Measurements from ENCODE around the gene POP7. TPM values are rescaled to one million over a fixed set of nuclear protein-coding genes. Genes with fewer than 3 reads are reported as not detected.
"Not testable (repeated sequence)": the region's sequence is repeated elsewhere in the genome, so short reads cannot be mapped to it uniquely, and the experiment has no call there.

POP7 gene
- polyA plus RNA-seq, 6 donors from 2014 or later = 25.3 to 41.0 (median 34.6) TPM

GRCh38 chr7:100714725-100715124 lies 8.8 kb downstream of the POP7 start:
- H3K4me3 Mint-ChIP-seq = no peak overlapping the region
- H3K27ac Mint-ChIP-seq = peak overlapping the region in 2 of 6 donors; percentile 26 to 32
- peaks cover 0 to 21% of the 10 kb centered on the region in 2 donors for H3K36me3 Mint-ChIP-seq
- ATAC-seq (ENCODE audit: low read depth in 2 of 2) (no peak), DNase-seq (no peak)
- H3K9me3 Mint-ChIP-seq = peaks cover 10 to 27% (median 17%) of the 10 kb centered on the region in 7 donors
- peaks cover under 1 to 1% (median under 1%) of the 10 kb centered on the region in 3 donors for H3K4me1 Mint-ChIP-seq
- peaks cover 14 to 28% (median 27%) of the 10 kb centered on the region in 3 donors for H3K27me3 Mint-ChIP-seq

GRCh38 chr7:100717073-100717472 lies 11.2 kb downstream of the POP7 start:
- peaks cover 10 to 28% (median 19%) of the 10 kb centered on the region in 7 donors for H3K9me3 Mint-ChIP-seq
- DNase-seq = not testable (repeated sequence)

GRCh38 chr7:100719523-100720278 lies 13.8 kb downstream of the POP7 start:
- peak overlapping the region in 2 of 8 donors; percentile 45 to 66 for H3K4me3 Mint-ChIP-seq
- peaks cover 0 to 21% of the 10 kb centered on the region in 2 donors for H3K36me3 Mint-ChIP-seq
- H3K27me3 Mint-ChIP-seq = peaks cover 42 to 75% (median 70%) of the 10 kb centered on the region in 3 donors
- peaks cover 4 to 8% (median 4%) of the 10 kb centered on the region in 3 donors for H3K4me1 Mint-ChIP-seq
- no peak overlapping the region for H3K27ac Mint-ChIP-seq
- H3K9me3 Mint-ChIP-seq = peaks cover 10 to 28% (median 19%) of the 10 kb centered on the region in 7 donors
- no peak for ATAC-seq (ENCODE audit: low read depth in 2 of 2)
- DNase-seq = no peak

More at GRCh38 chr7:100717073-100717472, 11.2 kb downstream of the POP7 start:
- not testable (repeated sequence) for H3K27ac Mint-ChIP-seq; H3K4me1 Mint-ChIP-seq; ATAC-seq (ENCODE audit: low read depth in 2 of 2)
- Mint-ChIP-seq H3K4me3 (peak overlapping the region in 1 of 8 donors; percentile 24), H3K27me3 (peaks cover 28 to 49% (median 46%) of the 10 kb centered on the region in 3 donors), H3K36me3 (peaks cover 0 to 21% of the 10 kb centered on the region in 2 donors)

GRCh38 chr7:100720279-100720670 lies 14.4 kb downstream of the POP7 start, which contains the start of gene EPO:
Gene EPO (plus strand): TSS chr7:100720468. CDS start chr7:100720981, 513 bp downstream.
- Mint-ChIP-seq H3K27me3 (peaks cover 45 to 76% (median 72%) of the 10 kb centered on the region in 3 donors), H3K9me3 (peaks cover 10 to 28% (median 19%) of the 10 kb centered on the region in 7 donors), H3K27ac (no peak within 1 kb of the TSS), H3K36me3 (peaks cover 0 to 21% of the 10 kb centered on the region in 2 donors), H3K4me3 (peak within 1 kb of the TSS in 2 of 8 donors; percentile 45 to 66), H3K4me1 (peaks cover 7 to 13% (median 8%) of the 10 kb centered on the region in 3 donors)
- DNase-seq (no peak), ATAC-seq (ENCODE audit: low read depth in 2 of 2) (no peak)

- no peak overlapping the region for H3K27ac Mint-ChIP-seq
- peaks cover 8 to 17% (median 9%) of the 10 kb centered on the region in 3 donors for H3K4me1 Mint-ChIP-seq
- no peak for ATAC-seq (ENCODE audit: low read depth in 2 of 2)
These were observed 15.0 kb downstream of the POP7 start for GRCh38 chr7:100720671-100721504.

GRCh38 chr7:100721505-100721812 lies 15.5 kb downstream of the POP7 start:
- DNase-seq = no peak
- no peak overlapping the region for H3K27ac Mint-ChIP-seq
- H3K4me1 Mint-ChIP-seq = peaks cover 8 to 17% (median 9%) of the 10 kb centered on the region in 3 donors
- ATAC-seq (ENCODE audit: low read depth in 2 of 2) = no peak
- peaks cover 0 to 21% of the 10 kb centered on the region in 2 donors for H3K36me3 Mint-ChIP-seq
- peaks cover 47 to 76% (median 72%) of the 10 kb centered on the region in 3 donors for H3K27me3 Mint-ChIP-seq
- peaks cover 10 to 28% (median 19%) of the 10 kb centered on the region in 7 donors for H3K9me3 Mint-ChIP-seq
- no peak overlapping the region for H3K4me3 Mint-ChIP-seq

More at GRCh38 chr7:100720671-100721504, 15.0 kb downstream of the POP7 start:
- peaks cover 10 to 28% (median 19%) of the 10 kb centered on the region in 7 donors for H3K9me3 Mint-ChIP-seq
- no peak overlapping the region for H3K4me3 Mint-ChIP-seq
- H3K27me3 Mint-ChIP-seq = peaks cover 47 to 76% (median 72%) of the 10 kb centered on the region in 3 donors
- DNase-seq = no peak
- H3K36me3 Mint-ChIP-seq = peaks cover 0 to 21% of the 10 kb centered on the region in 2 donors

- peaks cover 8 to 22% (median 16%) of the 10 kb centered on the region in 7 donors for H3K9me3 Mint-ChIP-seq
- peaks cover 8 to 17% (median 9%) of the 10 kb centered on the region in 3 donors for H3K4me1 Mint-ChIP-seq
- ATAC-seq (ENCODE audit: low read depth in 2 of 2) (no peak), DNase-seq (no peak)
- peaks cover 0 to 16% of the 10 kb centered on the region in 2 donors for H3K36me3 Mint-ChIP-seq
- H3K27ac Mint-ChIP-seq = peak overlapping the region in 1 of 6 donors; percentile 72
- H3K4me3 Mint-ChIP-seq = no peak overlapping the region
- H3K27me3 Mint-ChIP-seq = peaks cover 52 to 73% (median 70%) of the 10 kb centered on the region in 3 donors
These were observed 16.7 kb downstream of the POP7 start for GRCh38 chr7:100722480-100723212.

GRCh38 chr7:100723732-100724275 lies 17.9 kb downstream of the POP7 start:
- H3K4me1 Mint-ChIP-seq = peaks cover 8 to 17% (median 9%) of the 10 kb centered on the region in 3 donors
- DNase-seq = no peak
- no peak for ATAC-seq (ENCODE audit: low read depth in 2 of 2)
- H3K27me3 Mint-ChIP-seq = peaks cover 47 to 72% (median 70%) of the 10 kb centered on the region in 3 donors
- peaks cover 2 to 10% (median 7%) of the 10 kb centered on the region in 7 donors for H3K9me3 Mint-ChIP-seq
- peaks cover 0 to 6% of the 10 kb centered on the region in 2 donors for H3K36me3 Mint-ChIP-seq
- no peak overlapping the region for H3K27ac Mint-ChIP-seq
- H3K4me3 Mint-ChIP-seq = no peak overlapping the region

GRCh38 chr7:100724364-100724763 lies 18.4 kb downstream of the POP7 start:
- not testable (repeated sequence) for H3K9me3 Mint-ChIP-seq; ATAC-seq (ENCODE audit: low read depth in 2 of 2); H3K27ac Mint-ChIP-seq; DNase-seq; H3K4me3 Mint-ChIP-seq; H3K36me3 Mint-ChIP-seq
- peaks cover 8 to 17% (median 9%) of the 10 kb centered on the region in 3 donors for H3K4me1 Mint-ChIP-seq
- peaks cover 42 to 66% (median 65%) of the 10 kb centered on the region in 3 donors for H3K27me3 Mint-ChIP-seq

- Mint-ChIP-seq H3K9me3 (no peaks in the 10 kb centered on the region), H3K4me3 (peak overlapping the region in 1 of 8 donors; percentile 21), H3K27me3 (peaks cover 23 to 42% (median 40%) of the 10 kb centered on the region in 3 donors), H3K4me1 (peaks cover 4 to 9% (median 6%) of the 10 kb centered on the region in 3 donors), H3K27ac (no peak overlapping the region), H3K36me3 (no peaks in the 10 kb centered on the region)
- ATAC-seq (ENCODE audit: low read depth in 2 of 2) = no peak
- DNase-seq = no peak
These were observed 21.3 kb downstream of the POP7 start for GRCh38 chr7:100726996-100727761.

GRCh38 chr7:100728196-100728595 lies 22.3 kb downstream of the POP7 start:
- Mint-ChIP-seq H3K27ac (peak overlapping the region in 1 of 6 donors; percentile 82), H3K27me3 (peaks cover 15 to 32% (median 29%) of the 10 kb centered on the region in 3 donors), H3K36me3 (no peaks in the 10 kb centered on the region), H3K9me3 (no peaks in the 10 kb centered on the region), H3K4me3 (no peak overlapping the region), H3K4me1 (peaks cover 4 to 9% (median 8%) of the 10 kb centered on the region in 3 donors)
- DNase-seq = no peak
- ATAC-seq (ENCODE audit: low read depth in 2 of 2) = no peak

Measured in naive B cell (primary cell).